Measurements from ENCODE around the gene IL3.

DNA sequence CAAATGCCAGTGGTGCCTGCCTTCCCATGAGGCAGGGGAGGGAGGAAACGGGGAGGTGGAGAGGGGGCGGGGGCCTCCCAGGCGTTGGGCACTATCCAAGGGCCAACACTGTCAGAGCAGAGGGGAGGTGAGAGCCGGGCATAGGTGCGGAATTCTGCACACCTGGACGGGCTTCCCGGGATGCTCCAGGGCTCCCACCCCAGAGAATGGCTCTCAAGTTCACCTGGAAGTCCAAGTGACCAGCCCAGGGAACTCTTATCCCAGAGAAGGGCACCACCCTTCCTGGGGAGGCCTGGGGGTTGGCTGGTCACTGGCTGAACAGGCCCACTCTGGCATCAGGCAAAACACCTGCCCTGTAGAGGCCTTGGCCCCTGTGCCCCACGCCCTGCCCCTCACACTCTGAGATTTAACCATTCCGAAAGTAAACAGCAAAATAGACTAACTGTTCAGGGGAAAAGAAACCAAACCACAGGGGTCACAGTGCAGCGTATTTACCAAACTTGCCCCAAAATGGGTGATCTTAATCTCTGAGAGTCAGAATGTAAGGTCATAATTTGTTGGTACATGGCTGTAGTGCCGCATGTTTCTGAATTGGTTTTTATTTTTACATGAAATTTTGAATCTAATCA lies 15.9 kb downstream of the IL3 start:
- TF ChIP-seq CTCF (conservative IDR thresholded peaks at IDR 0.05; ENCODE audit: low read length) (no peak), EZH2phosphoT487 (IDR thresholded peaks at IDR 0.05; ENCODE audit: borderline replicate concordance, low read depth, low read length) (no peak)

All from OCI-LY7 (cell line).